Measurements from ENCODE around the gene NDE1. TPM values are rescaled to one million over a fixed set of nuclear protein-coding genes. Genes with fewer than 3 reads are reported as not detected.

Gene NDE1
- total and polyA plus RNA-seq, 2 donors (not counting 3 experiments of a cell fraction or from before 2014, with no cell fraction given), result 28.0 to 90.2 TPM

GRCh38 chr16:15647294-15648014, 2.6 kb upstream of the NDE1 start:
- Histone ChIP-seq H3K36me3 (ENCODE audit: control insufficient read depth in 2 of 2, extremely low read depth in 1 of 2, insufficient read depth in 2 of 2, low read length in 2 of 2) (no peaks in the 10 kb centered on the region), H3K9me3 (replicated peaks; ENCODE audit: control insufficient read depth, insufficient read depth, low read length) (no peaks in the 10 kb centered on the region), H3K4me2 (ENCODE audit: insufficient read depth, low read length) (no peak overlapping the region), H3K27me3 (ENCODE audit: control insufficient read depth in 2 of 2, insufficient read depth in 2 of 2, low read length in 2 of 2) (peaks cover 0 to 2% of the 10 kb centered on the region in 2 experiments), H3K4me3 (replicated peaks in 1 of 3; ENCODE audit: insufficient read depth in 1 of 3, low read depth in 1 of 3, low read length in 3 of 3) (no peak overlapping the region), H3K4me1 (ENCODE audit: control insufficient read depth, extremely low read depth, insufficient read depth, low read length) (peaks cover 13% of the 10 kb centered on the region), H3K9me1 (replicated peaks; ENCODE audit: control insufficient read depth, extremely low read depth, insufficient read depth, low read length) (no peaks in the 10 kb centered on the region), H4K20me1 (replicated peaks; ENCODE audit: control insufficient read depth, extremely low read depth, insufficient read depth, low read length) (no peaks in the 10 kb centered on the region), H3K9ac (replicated peaks; ENCODE audit: extremely low read depth, insufficient read depth, low read length) (no peak overlapping the region), H3K79me2 (ENCODE audit: control insufficient read depth, insufficient read depth, low read length) (peaks cover 25% of the 10 kb centered on the region), H2AFZ (ENCODE audit: low read depth, low read length) (no peak overlapping the region), H3K27ac (ENCODE audit: insufficient read depth, low read depth, low read length) (no peak overlapping the region)
- intact Hi-C loops (cut with micrococcal nuclease) (no loop called here), dilution Hi-C loops (cut with MboI; ENCODE audit: extremely low pct_ligation_motif_present, low sequenced_read_pairs) (no loop called here)
- FAIRE-seq (no peak), DNase-seq (ENCODE audit: low read depth, low spot score) (no peak)
- TF ChIP-seq EZH2 (IDR thresholded peaks at IDR 0.05; ENCODE audit: borderline replicate concordance, low read depth, low read length, severe bottlenecking), result no peak
- CTCF ChIA-PET, result no interaction called here
- no TSS peak for BruUV-seq (replicated peaks)
- POLR2A ChIA-PET, result no interaction called here

GRCh38 chr16:15648135-15648730, 1.8 kb upstream of the NDE1 start:
- intact Hi-C loops (cut with micrococcal nuclease), result no loop called here
- Histone ChIP-seq H3K4me2 (ENCODE audit: insufficient read depth, low read length) (no peak overlapping the region), H3K9ac (replicated peaks; ENCODE audit: extremely low read depth, insufficient read depth, low read length) (no peak overlapping the region), H3K4me1 (ENCODE audit: control insufficient read depth, extremely low read depth, insufficient read depth, low read length) (peaks cover 19% of the 10 kb centered on the region), H3K36me3 (ENCODE audit: control insufficient read depth in 2 of 2, extremely low read depth in 1 of 2, insufficient read depth in 2 of 2, low read length in 2 of 2) (no peaks in the 10 kb centered on the region), H4K20me1 (replicated peaks; ENCODE audit: control insufficient read depth, extremely low read depth, insufficient read depth, low read length) (no peaks in the 10 kb centered on the region), H3K27me3 (ENCODE audit: control insufficient read depth in 2 of 2, insufficient read depth in 2 of 2, low read length in 2 of 2) (peaks cover 0 to 2% of the 10 kb centered on the region in 2 experiments), H3K79me2 (ENCODE audit: control insufficient read depth, insufficient read depth, low read length) (peaks cover 30% of the 10 kb centered on the region), H2AFZ (ENCODE audit: low read depth, low read length) (no peak overlapping the region), H3K9me3 (replicated peaks; ENCODE audit: control insufficient read depth, insufficient read depth, low read length) (no peaks in the 10 kb centered on the region), H3K27ac (ENCODE audit: insufficient read depth, low read depth, low read length) (no peak overlapping the region), H3K4me3 (replicated peaks in 1 of 3; ENCODE audit: insufficient read depth in 1 of 3, low read depth in 1 of 3, low read length in 3 of 3) (no peak overlapping the region), H3K9me1 (replicated peaks; ENCODE audit: control insufficient read depth, extremely low read depth, insufficient read depth, low read length) (no peaks in the 10 kb centered on the region)
- FAIRE-seq (no peak), DNase-seq (ENCODE audit: low read depth, low spot score) (no peak)
- no TSS peak for BruUV-seq (replicated peaks)
- ChIA-PET CTCF (no interaction called here), POLR2A (no interaction called here)
- TF ChIP-seq EZH2 (IDR thresholded peaks at IDR 0.05; ENCODE audit: borderline replicate concordance, low read depth, low read length, severe bottlenecking), result no peak
- TF ChIP-seq GATA2 (IDR thresholded peaks at IDR 0.05; ENCODE audit: insufficient read depth, insufficient read length, low read depth, low read length), result no peak
- no peak for TF ChIP-seq FOS (IDR thresholded peaks at IDR 0.05; ENCODE audit: borderline replicate concordance, insufficient read depth, low read length)
- no peak for TF ChIP-seq MAX (IDR thresholded peaks at IDR 0.05; ENCODE audit: insufficient read depth, insufficient read length)
- no peak for TF ChIP-seq JUN (IDR thresholded peaks at IDR 0.05; ENCODE audit: borderline replicate concordance, insufficient read depth, insufficient read length, low read depth)
- no peak for TF ChIP-seq POLR2AphosphoS5 (IDR thresholded peaks at IDR 0.05; ENCODE audit: insufficient read depth, low read depth, low read length)
- TF ChIP-seq CTCF (IDR thresholded peaks at IDR 0.05; ENCODE audit: extremely low read depth in 1 of 2, insufficient read depth in 1 of 2, low read depth in 1 of 2, low read length in 2 of 2), result no peak
- TF ChIP-seq MYC (IDR thresholded peaks at IDR 0.05; ENCODE audit: low read depth, low read length), result no peak
- TF ChIP-seq POLR2A (IDR thresholded peaks at IDR 0.05; ENCODE audit: low read depth, low read length), result no peak
- dilution Hi-C loops (cut with MboI; ENCODE audit: extremely low pct_ligation_motif_present, low sequenced_read_pairs), result no loop called here

Data from endothelial cell of umbilical vein (primary cell).